ENCODE results near the gene DNM2. TPM values are rescaled to one million over a fixed set of nuclear protein-coding genes. Genes with fewer than 3 reads are reported as not detected.

DNM2 gene
- 1,000 to 10,000 TPM in 1 of 4 donors, 100 to 1,000 TPM in 3; 469 to 1,152 (median 585) TPM for total RNA-seq

DNA sequence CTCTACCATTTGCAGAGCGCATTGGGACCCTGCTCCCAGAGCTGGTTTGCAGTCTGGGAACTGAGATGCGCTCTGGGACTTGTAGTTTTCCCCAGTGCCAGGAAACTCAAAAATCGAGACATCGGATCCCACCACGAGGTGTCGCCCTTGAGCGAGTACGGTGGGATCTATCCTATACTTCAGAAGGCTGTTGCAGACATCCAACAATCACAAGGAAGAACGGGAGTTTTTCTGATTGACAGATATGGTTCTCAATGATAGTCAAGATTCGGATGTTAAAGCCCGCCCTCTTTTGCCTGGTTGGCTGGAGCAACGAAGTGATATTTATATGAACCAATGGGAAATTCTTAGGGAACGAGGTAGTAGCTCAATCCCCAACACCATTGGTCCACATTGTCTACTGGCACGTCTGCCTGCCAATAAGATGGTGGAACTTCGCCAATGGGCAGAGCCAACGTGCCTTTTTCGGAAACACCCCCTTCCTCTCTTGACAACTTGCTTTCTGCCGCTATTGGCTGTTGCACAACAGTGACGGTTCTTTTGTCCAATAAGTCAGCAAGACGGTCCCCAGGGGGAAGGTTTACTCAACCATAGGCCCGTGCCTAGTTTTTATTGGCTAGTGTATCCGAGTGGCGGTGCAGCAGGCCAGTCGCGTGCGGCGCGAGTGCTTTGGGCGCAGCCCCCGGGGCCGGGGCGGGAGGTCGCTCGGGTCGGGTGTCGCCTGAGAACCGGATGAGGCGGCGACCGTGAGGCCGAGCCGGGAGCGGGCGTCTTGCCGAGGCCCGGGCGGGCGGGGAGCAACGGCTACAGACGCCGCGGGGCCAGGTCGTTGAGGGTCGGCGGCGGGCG, at the start of gene DNM2:
Gene DNM2, plus strand, starts transcription at position 724 of the 849 bp plus-strand sequence. CDS start 164 bp downstream, outside the sequence.
- intact Hi-C loops (cut with DNase I; ENCODE audit: low total_unique reads) = no loop called here
- H3K4me3 ChIP-seq = peak within 1 kb of the TSS; percentile 81 to 100 (median 98)
- no peaks in the 10 kb centered on the region for H3K27me3 ChIP-seq
- TF ChIP-seq POLR2A (IDR thresholded peaks at IDR 0.05) (peak; percentile 77), EP300 (IDR thresholded peaks at IDR 0.05; ENCODE audit: low read depth) (no peak), POLR2AphosphoS5 (IDR thresholded peaks at IDR 0.05) (peak; percentile 85 to 96 (median 92))
- TF ChIP-seq, protein P1, sequence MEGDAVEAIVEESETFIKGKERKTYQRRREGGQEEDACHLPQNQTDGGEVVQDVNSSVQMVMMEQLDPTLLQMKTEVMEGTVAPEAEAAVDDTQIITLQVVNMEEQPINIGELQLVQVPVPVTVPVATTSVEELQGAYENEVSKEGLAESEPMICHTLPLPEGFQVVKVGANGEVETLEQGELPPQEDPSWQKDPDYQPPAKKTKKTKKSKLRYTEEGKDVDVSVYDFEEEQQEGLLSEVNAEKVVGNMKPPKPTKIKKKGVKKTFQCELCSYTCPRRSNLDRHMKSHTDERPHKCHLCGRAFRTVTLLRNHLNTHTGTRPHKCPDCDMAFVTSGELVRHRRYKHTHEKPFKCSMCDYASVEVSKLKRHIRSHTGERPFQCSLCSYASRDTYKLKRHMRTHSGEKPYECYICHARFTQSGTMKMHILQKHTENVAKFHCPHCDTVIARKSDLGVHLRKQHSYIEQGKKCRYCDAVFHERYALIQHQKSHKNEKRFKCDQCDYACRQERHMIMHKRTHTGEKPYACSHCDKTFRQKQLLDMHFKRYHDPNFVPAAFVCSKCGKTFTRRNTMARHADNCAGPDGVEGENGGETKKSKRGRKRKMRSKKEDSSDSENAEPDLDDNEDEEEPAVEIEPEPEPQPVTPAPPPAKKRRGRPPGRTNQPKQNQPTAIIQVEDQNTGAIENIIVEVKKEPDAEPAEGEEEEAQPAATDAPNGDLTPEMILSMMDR (IDR thresholded peaks at IDR 0.05) = peak; percentile 72 to 96 (median 79)
- H3K4me1 ChIP-seq = peaks cover 20 to 47% (median 38%) of the 10 kb centered on the region in 4 donors
- 1 to 2% methylated on average over 9 to 23 of the region's 57 CpGs for WGBS, 2 donors (ENCODE audit: low coverage in 1 of 2)
- in situ Hi-C loops (cut with MboI; ENCODE audit: low pct_ligation_motif_present in 1 of 4, low pct_unique_long_range_greater_than_20kb in 1 of 4, low sequenced_read_pairs in 3 of 4) = loop anchor here (10.0 to 25.0 kb wide), 3 partner anchors 47 to 145 kb away; partner anchors contain the start of gene CARM1 (in 2 of the 4)
- H3K9me3 ChIP-seq = no peaks in the 10 kb centered on the region
- peak within 1 kb of the TSS; percentile 96 to 99 (median 98) for H3K27ac ChIP-seq
- H3K36me3 ChIP-seq = no peaks in the 10 kb centered on the region
- DNase-seq = peak; percentile 99

DNA sequence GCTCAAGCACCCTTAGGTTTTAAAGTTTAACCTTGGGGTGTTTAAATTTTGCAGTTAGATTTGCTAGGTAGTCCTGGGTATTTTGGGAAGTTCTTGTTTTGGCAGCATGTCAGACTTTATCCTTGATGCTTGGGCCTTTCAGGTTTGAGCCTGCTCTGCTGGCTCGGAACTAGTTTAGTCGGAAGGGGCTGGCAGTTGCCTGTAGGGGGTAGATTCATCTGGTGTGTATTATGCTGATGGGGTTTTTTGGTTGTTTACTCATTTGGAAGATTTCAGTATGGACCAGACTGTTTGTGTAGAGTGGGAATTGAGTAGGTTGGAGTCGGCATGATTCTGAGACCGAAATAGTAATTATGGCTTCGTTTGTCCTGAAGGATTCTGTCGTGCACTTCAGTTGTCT, 48.6 kb upstream of the DNM2 start:
- TF ChIP-seq, protein P1 (IDR thresholded peaks at IDR 0.05) = no peak
- TF ChIP-seq EP300 (IDR thresholded peaks at IDR 0.05; ENCODE audit: low read depth) = no peak
- TF ChIP-seq POLR2A (IDR thresholded peaks at IDR 0.05) = no peak
- no peak for TF ChIP-seq POLR2AphosphoS5 (IDR thresholded peaks at IDR 0.05)
- no peak for DNase-seq
- Histone ChIP-seq H3K9me3 (no peaks in the 10 kb centered on the region), H3K4me1 (peaks cover 0 to 24% (median 4%) of the 10 kb centered on the region in 4 donors), H3K36me3 (peaks cover 0 to 27% (median 4%) of the 10 kb centered on the region in 4 donors), H3K4me3 (no peak overlapping the region), H3K27ac (no peak overlapping the region), H3K27me3 (no peaks in the 10 kb centered on the region)
- intact Hi-C loops (cut with DNase I; ENCODE audit: low total_unique reads) = no loop called here
- in situ Hi-C loops (cut with MboI; ENCODE audit: low pct_ligation_motif_present in 1 of 4, low pct_unique_long_range_greater_than_20kb in 1 of 4, low sequenced_read_pairs in 3 of 4) = no loop called here
- 68 to 80% methylated on average over 4 to 6 of the region's 6 CpGs for WGBS, 2 donors (ENCODE audit: low coverage in 1 of 2)

DNA sequence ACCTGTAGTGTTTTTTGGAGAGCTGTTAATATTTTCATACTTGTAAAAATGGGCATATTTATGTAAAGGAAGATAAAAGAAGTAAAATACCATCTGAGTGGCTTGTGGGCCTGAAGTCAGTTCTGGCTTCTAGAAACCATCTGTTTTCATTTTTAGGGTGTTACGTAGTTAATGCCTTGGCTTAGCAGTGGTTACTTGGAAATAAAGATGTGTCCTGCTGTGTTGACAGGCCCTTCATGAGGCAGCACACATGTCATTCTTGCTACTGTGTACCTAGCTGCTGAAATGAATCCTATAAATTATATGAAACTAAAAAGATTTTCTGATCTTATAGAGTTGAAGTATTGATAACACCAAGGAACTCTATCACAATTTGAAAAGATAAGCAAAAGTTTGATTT, 47.7 kb upstream of the DNM2 start:
- no peaks in the 10 kb centered on the region for H3K27me3 ChIP-seq
- peaks cover 0 to 24% (median 4%) of the 10 kb centered on the region in 4 donors for H3K4me1 ChIP-seq
- WGBS, 2 donors (ENCODE audit: low coverage in 1 of 2) = 47 to 65% methylated on average over 1 of the region's 1 CpG
- DNase-seq = no peak
- intact Hi-C loops (cut with DNase I; ENCODE audit: low total_unique reads) = no loop called here
- no peak overlapping the region for H3K4me3 ChIP-seq
- H3K27ac ChIP-seq = no peak overlapping the region
- peaks cover 0 to 27% (median 4%) of the 10 kb centered on the region in 4 donors for H3K36me3 ChIP-seq
- no peaks in the 10 kb centered on the region for H3K9me3 ChIP-seq
- TF ChIP-seq EP300 (IDR thresholded peaks at IDR 0.05; ENCODE audit: low read depth) (no peak), POLR2AphosphoS5 (IDR thresholded peaks at IDR 0.05) (no peak), POLR2A (IDR thresholded peaks at IDR 0.05) (no peak)
- TF ChIP-seq, protein P1 (IDR thresholded peaks at IDR 0.05) = no peak
- in situ Hi-C loops (cut with MboI; ENCODE audit: low pct_ligation_motif_present in 1 of 4, low pct_unique_long_range_greater_than_20kb in 1 of 4, low sequenced_read_pairs in 3 of 4) = no loop called here
